Neural crest cell (in vitro differentiated cells): ENCODE results near the gene NSUN6. TPM values are rescaled to one million over a fixed set of nuclear protein-coding genes. Genes with fewer than 3 reads are reported as not detected.

Source experiments
- DNase-seq: peaks from one replicate; pipeline ENCODE4 v3.0.0; 2021; ENCODE audit warnings: low read depth, mixed read lengths, low spot score
- H3K27ac Mint-ChIP-seq: one replicate; pipeline ENCODE4 v1.8.0; 2021; ENCODE audit warnings: mild to moderate bottlenecking, mixed read lengths; ENCODE audit not compliant: unreplicated experiment
- H3K27me3 Mint-ChIP-seq: 2 replicates; pipeline ENCODE4 v1.8.0; 2021; ENCODE audit warnings: low read depth, mild to moderate bottlenecking, mixed read lengths
- H3K36me3 Mint-ChIP-seq: 2 replicates; pipeline ENCODE4 v1.8.0; 2021; ENCODE audit warnings: low read depth, mild to moderate bottlenecking, mixed read lengths
- H3K4me1 Mint-ChIP-seq: 2 replicates; pipeline ENCODE4 v1.8.0; 2021; ENCODE audit warnings: mixed read lengths
- H3K4me3 Mint-ChIP-seq: one replicate; pipeline ENCODE4 v1.8.0; 2021; ENCODE audit warnings: mild to moderate bottlenecking, mixed read lengths
- H3K9me3 Mint-ChIP-seq: 2 replicates; pipeline ENCODE4 v1.8.0; 2021; ENCODE audit warnings: mixed read lengths
- total RNA-seq: library from RNA; stranded (reverse); gene quantifications from 2 replicates; pipeline ENCODE4 v1.2.1, GENCODE V29; 2021
- TF ChIP-seq, protein P1 (sequence below): fragments of 200-600 bp; sonication (generic); conservative IDR thresholded peaks from 2 replicates; pipeline ENCODE4 v1.5.0; 2021; ENCODE audit warnings: antibody characterized with exemption, mild to moderate bottlenecking

NSUN6 gene
- total RNA-seq, 1 donor from 2014 or later, result 18.4 TPM

DNA sequence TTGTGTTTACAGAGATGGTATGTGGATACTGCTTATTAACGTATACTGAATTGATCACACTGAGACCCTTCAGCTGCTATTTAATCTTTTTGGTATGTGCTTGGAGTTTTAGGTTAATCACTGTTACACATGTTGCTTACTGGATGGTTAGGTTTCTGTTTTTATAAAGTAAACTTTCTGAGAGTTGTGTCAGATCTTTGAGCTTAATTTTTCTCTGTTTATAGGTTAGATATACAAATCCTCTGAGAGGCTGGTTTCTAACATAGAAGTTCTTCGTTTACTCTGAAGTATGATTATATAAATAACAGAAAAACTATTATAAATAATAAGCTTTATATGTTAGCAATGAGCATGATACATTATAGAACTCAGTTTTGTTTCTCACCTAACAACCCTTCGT lies 123.1 kb downstream of the NSUN6 start:
- Mint-ChIP-seq H3K4me1 (peaks cover 8% of the 10 kb centered on the region), H3K36me3 (peaks cover 19% of the 10 kb centered on the region), H3K27ac (no peak overlapping the region), H3K4me3 (no peak overlapping the region), H3K27me3 (no peaks in the 10 kb centered on the region), H3K9me3 (peaks cover 10% of the 10 kb centered on the region)
- TF ChIP-seq, protein P1, sequence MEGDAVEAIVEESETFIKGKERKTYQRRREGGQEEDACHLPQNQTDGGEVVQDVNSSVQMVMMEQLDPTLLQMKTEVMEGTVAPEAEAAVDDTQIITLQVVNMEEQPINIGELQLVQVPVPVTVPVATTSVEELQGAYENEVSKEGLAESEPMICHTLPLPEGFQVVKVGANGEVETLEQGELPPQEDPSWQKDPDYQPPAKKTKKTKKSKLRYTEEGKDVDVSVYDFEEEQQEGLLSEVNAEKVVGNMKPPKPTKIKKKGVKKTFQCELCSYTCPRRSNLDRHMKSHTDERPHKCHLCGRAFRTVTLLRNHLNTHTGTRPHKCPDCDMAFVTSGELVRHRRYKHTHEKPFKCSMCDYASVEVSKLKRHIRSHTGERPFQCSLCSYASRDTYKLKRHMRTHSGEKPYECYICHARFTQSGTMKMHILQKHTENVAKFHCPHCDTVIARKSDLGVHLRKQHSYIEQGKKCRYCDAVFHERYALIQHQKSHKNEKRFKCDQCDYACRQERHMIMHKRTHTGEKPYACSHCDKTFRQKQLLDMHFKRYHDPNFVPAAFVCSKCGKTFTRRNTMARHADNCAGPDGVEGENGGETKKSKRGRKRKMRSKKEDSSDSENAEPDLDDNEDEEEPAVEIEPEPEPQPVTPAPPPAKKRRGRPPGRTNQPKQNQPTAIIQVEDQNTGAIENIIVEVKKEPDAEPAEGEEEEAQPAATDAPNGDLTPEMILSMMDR, result no peak
- no peak for DNase-seq

DNA sequence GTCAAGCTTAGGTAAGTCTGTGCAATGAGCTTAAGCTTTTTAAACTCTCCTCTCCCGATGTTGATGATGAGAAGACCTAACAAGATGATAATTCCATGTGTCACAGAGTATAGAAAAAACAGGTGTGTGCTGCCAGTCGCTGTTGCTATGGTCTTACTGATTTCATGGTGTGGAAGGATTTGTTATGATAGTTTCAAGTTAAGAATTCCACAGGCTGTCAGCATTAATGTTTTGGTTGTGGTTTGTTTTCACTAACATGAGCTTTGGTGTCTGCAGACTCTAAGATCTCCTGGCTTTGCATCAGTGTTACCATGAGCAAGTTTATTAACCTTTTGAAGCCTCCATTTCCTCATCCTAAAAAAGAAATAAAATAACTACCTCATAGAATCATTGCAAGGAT lies 123.7 kb downstream of the NSUN6 start:
- Mint-ChIP-seq H3K4me1 (peaks cover 12% of the 10 kb centered on the region), H3K4me3 (no peak overlapping the region), H3K27ac (no peak overlapping the region), H3K9me3 (peaks cover 10% of the 10 kb centered on the region), H3K27me3 (no peaks in the 10 kb centered on the region), H3K36me3 (peaks cover 19% of the 10 kb centered on the region)
- no peak for DNase-seq
- TF ChIP-seq, protein P1, result no peak

DNA sequence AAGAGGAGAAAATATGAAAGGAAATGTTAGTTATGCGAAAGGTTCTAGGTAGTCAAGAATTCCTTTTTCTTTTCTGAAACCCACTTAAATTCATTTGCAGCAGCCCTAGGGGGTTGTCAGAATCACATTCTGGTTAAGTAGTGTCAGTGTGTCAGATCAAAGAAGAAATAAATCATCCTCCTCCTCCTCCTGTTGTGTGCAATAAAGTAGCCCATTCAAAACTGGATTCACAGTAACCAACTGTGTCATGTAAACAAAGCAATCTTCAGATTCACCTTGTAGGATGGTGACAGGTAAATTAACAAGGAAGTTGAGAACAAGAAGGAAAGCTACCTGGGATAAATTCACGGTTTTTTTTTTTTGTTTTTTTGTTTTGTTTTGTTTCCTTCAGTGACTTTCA lies 127.5 kb downstream of the NSUN6 start:
- peaks cover 12% of the 10 kb centered on the region for H3K4me1 Mint-ChIP-seq
- H3K27ac Mint-ChIP-seq, result no peak overlapping the region

DNA sequence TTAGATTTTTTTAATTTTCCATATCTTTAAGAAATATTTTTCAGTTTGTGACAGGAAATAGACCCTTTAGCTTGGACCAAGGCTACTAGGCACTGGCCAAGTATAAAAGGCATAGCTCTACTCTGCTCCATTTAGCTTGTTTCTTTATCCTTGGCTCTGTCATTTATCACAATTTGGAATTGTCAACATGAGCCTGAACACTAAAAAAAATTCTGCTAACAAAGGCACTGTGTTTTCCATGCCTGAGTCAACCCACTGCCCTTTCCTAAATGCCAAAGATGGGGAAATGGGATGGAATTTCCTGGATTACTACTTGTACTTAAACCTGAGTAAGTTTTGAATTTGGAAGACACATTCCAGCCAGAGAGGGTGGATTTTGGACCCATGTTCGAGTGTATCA lies 128.4 kb downstream of the NSUN6 start:
- no peaks in the 10 kb centered on the region for H3K27me3 Mint-ChIP-seq
- H3K9me3 Mint-ChIP-seq, result peaks cover 11% of the 10 kb centered on the region
- H3K4me3 Mint-ChIP-seq, result no peak overlapping the region
- peaks cover 20% of the 10 kb centered on the region for H3K36me3 Mint-ChIP-seq
- no peak for DNase-seq
- peaks cover 12% of the 10 kb centered on the region for H3K4me1 Mint-ChIP-seq
- no peak overlapping the region for H3K27ac Mint-ChIP-seq
- TF ChIP-seq, protein P1, result no peak

More for the DNA sequence above, 127.5 kb downstream of the NSUN6 start:
- H3K36me3 Mint-ChIP-seq, result peaks cover 20% of the 10 kb centered on the region
- peaks cover 11% of the 10 kb centered on the region for H3K9me3 Mint-ChIP-seq
- DNase-seq, result no peak
- no peaks in the 10 kb centered on the region for H3K27me3 Mint-ChIP-seq
- TF ChIP-seq, protein P1, result no peak
- no peak overlapping the region for H3K4me3 Mint-ChIP-seq

DNA sequence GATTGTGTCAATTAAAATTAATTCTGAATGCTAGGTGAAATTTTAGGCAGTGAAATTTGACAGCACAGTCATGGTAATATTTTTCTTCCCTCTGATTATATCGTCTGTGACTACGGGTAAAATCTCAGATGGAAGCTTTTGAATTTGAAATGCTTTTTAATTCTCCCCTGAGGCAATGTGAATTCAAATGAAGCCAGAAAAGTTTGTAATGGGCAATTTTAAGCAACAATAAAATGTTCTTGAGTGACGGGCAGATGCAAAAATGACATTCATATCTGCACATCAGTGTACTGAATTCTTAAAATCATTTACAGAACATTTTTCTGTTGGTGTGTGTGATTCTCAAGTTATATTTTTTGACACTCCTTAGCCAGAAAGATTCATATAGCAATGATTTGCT lies 134.5 kb downstream of the NSUN6 start:
- H3K4me1 Mint-ChIP-seq, result no peaks in the 10 kb centered on the region
- peaks cover 23% of the 10 kb centered on the region for H3K36me3 Mint-ChIP-seq
- TF ChIP-seq, protein P1, result no peak
- DNase-seq, result no peak
- H3K27ac Mint-ChIP-seq, result no peak overlapping the region
- no peaks in the 10 kb centered on the region for H3K27me3 Mint-ChIP-seq
- H3K4me3 Mint-ChIP-seq, result no peak overlapping the region
- peaks cover 15% of the 10 kb centered on the region for H3K9me3 Mint-ChIP-seq

DNA sequence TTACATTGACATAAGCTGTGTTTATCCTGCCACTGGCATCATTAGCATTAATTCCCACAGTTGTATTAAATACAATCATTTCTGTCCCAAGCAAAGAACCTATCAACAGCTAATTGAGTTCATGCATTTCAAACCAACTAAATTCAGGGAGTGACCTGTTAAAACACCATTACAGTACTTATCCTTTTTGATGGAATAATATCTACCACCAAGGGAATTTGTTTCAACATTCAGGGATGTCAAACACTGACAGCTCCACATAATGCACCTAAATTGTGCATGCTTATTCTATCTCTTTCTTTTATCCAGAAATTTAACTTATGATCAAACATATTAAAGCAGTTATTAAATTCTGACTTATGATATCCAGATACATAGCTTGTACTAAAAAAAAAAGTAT lies 136.8 kb downstream of the NSUN6 start:
- Mint-ChIP-seq H3K4me3 (no peak overlapping the region), H3K9me3 (peaks cover 3% of the 10 kb centered on the region), H3K36me3 (peaks cover 17% of the 10 kb centered on the region), H3K27me3 (no peaks in the 10 kb centered on the region), H3K27ac (no peak overlapping the region), H3K4me1 (no peaks in the 10 kb centered on the region)
- no peak for DNase-seq
- TF ChIP-seq, protein P1, result no peak
